NT2/D1 (cell line): ENCODE measurements around the gene KDM6B.

Experiments
- SUZ12 ChIP-seq: IDR thresholded peaks from 2 replicates; pipeline ENCODE4 v1.6.1; 2011; ENCODE audit not compliant: insufficient read length, insufficient read depth; ENCODE audit errors: extremely low read depth
- YY1 ChIP-seq: IDR thresholded peaks from 2 replicates; pipeline ENCODE4 v1.6.1; 2011; ENCODE audit not compliant: insufficient read length, insufficient read depth
- ZNF274 ChIP-seq: IDR thresholded peaks from 2 replicates; pipeline ENCODE4 v1.6.1; 2011; ENCODE audit warnings: mild to moderate bottlenecking, low read depth, low read length

DNA sequence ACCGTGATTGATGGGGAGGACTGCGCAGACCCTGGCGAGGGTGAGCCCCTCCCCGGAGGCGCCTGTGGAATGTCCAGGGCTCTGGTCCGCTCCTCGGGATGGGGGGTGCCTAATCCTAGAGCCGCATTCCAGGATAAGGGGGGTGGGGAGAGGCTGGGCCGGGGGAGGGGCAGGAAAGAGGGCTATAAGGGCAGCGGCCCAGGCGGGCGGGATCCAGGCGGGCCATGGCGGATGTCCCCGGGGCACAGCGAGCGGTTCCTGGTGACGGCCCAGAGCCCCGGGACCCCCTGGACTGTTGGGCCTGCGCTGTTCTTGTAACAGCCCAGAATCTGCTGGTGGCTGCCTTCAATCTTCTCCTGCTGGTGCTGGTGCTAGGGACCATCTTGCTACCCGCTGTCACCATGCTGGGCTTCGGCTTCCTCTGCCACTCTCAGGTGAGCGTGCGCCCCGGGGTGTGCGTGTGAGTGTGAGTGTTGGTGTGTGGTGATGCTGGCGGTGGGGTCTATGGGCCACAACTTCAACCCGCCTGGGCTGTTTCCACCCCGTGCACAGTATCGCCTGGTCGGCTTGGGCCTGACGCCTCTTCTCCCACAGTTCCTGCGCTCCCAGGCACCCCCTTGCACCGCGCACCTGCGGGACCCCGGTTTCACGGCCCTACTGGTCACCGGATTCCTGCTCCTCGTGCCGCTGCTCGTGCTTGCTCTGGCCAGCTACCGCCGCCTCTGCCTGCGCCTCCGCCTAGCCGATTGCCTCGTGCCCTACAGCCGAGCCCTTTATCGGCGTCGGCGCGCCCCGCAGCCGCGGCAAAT is 21.0 kb downstream of the KDM6B start, which contains the start of gene TMEM88:
- no peak for TF ChIP-seq SUZ12
- no peak for TF ChIP-seq ZNF274
- TF ChIP-seq YY1 = no peak
